Uterus (tissue), 2 donors: ENCODE data around the gene CSF3R.

Experiments used
- CTCF ChIP-seq, 4 experiments: fragments of 200-600 bp in 2 of 4; fragments of 450-650 bp in 2 of 4; sonication (generic) in 2 of 4; IDR thresholded peaks; one replicate each; pipeline ENCODE4 v1.5.1; 2016 to 2019; ENCODE audit warnings: antibody characterized with exemption in 4 of 4, mild to moderate bottlenecking in 2 of 4, moderate library complexity in 1 of 4
- POLR2A ChIP-seq, 2 donors: fragments of 450-650 bp; IDR thresholded peaks; one replicate each; pipeline ENCODE4 v1.6.1; 2016; ENCODE audit warnings: antibody characterized with exemption in 2 of 2, mild to moderate bottlenecking in 1 of 2, moderate library complexity in 1 of 2

GRCh38 chr1:36440044-36440443, 42.7 kb downstream of the CSF3R start:
- TF ChIP-seq CTCF (IDR thresholded peaks at IDR 0.05) (no peak), POLR2A (IDR thresholded peaks at IDR 0.05) (no peak)
